Osteoblast (primary cell): ENCODE results near the gene ETS2. TPM values are rescaled to one million over a fixed set of nuclear protein-coding genes. Genes with fewer than 3 reads are reported as not detected.
"Not testable (repeated sequence)": the region's sequence is repeated elsewhere in the genome, so short reads cannot be mapped to it uniquely, and the experiment has no call there.

ENCODE experiments used
- DNase-seq: peaks from one replicate; pipeline ENCODE4 v3.0.0; 2011; ENCODE audit warnings: low spot score, mixed read lengths; ENCODE audit not compliant: insufficient read length; ENCODE audit errors: missing footprints
- H2AFZ ChIP-seq: 2 replicates; pipeline ENCODE4 v1.6.0; 2011; ENCODE audit warnings: mild to moderate bottlenecking, low read length
- H3K27ac ChIP-seq: 2 replicates; pipeline ENCODE4 v1.5.1; 2011; ENCODE audit warnings: mild to moderate bottlenecking, low read depth, low read length, moderate library complexity
- H3K27me3 ChIP-seq: 2 replicates; pipeline ENCODE4 v1.6.0; 2012; ENCODE audit warnings: mild to moderate bottlenecking, control low read depth, inconsistent platforms, low read length, moderate library complexity; ENCODE audit not compliant: insufficient read depth
- H3K36me3 ChIP-seq: 2 replicates; pipeline ENCODE4 v1.5.1; 2011; ENCODE audit warnings: mild to moderate bottlenecking, low read length, control low read depth, moderate library complexity; ENCODE audit not compliant: insufficient read depth
- H3K4me1 ChIP-seq: 2 replicates; pipeline ENCODE4 v1.5.1; 2011; ENCODE audit warnings: mild to moderate bottlenecking, low read length, control low read depth, moderate library complexity; ENCODE audit not compliant: insufficient read depth
- H3K4me2 ChIP-seq: 2 replicates; pipeline ENCODE4 v1.6.0; 2011; ENCODE audit warnings: mild to moderate bottlenecking, low read length; ENCODE audit not compliant: insufficient read depth
- H3K4me3 ChIP-seq: fragments of 200-600 bp; sonication (generic); 3 replicates; pipeline ENCODE4 v1.5.1; 2012; ENCODE audit warnings: mild to moderate bottlenecking, low read length, inconsistent platforms; ENCODE audit not compliant: insufficient read depth
- H3K79me2 ChIP-seq: 2 replicates; pipeline ENCODE4 v1.6.0; 2012; ENCODE audit warnings: mild to moderate bottlenecking, low read length, control low read depth, inconsistent platforms; ENCODE audit not compliant: insufficient read depth
- H3K9me3 ChIP-seq: 2 replicates; pipeline ENCODE4 v1.5.1; 2011; ENCODE audit warnings: low read depth, low read length, control low read depth
- H4K20me1 ChIP-seq: 2 replicates; pipeline ENCODE4 v1.6.0; 2012; ENCODE audit warnings: mild to moderate bottlenecking, low read length, control low read depth; ENCODE audit not compliant: insufficient read depth
- CTCF ChIP-seq: IDR thresholded peaks from 2 replicates; pipeline ENCODE4 v1.5.1; 2011; ENCODE audit warnings: mild to moderate bottlenecking, low read depth, low read length, moderate library complexity; ENCODE audit errors: extremely low read depth
- total RNA-seq: library from RNA; depleted of rRNA; stranded (reverse); fragments of >200 nt; gene quantifications from 2 replicates; pipeline ENCODE4 v1.2.3, GENCODE V29; 2012

Gene ETS2
- total RNA-seq, 1 donor: 4.0 TPM

- Histone ChIP-seq H3K27ac (peak overlapping the region; percentile 79), H4K20me1 (no peaks in the 10 kb centered on the region), H3K9me3 (no peaks in the 10 kb centered on the region), H3K4me1 (peaks cover 36% of the 10 kb centered on the region), H3K4me3 (no peak overlapping the region), H3K27me3 (no peaks in the 10 kb centered on the region), H3K4me2 (peak overlapping the region; percentile 59), H2AFZ (peak overlapping the region; percentile 20), H3K79me2 (no peaks in the 10 kb centered on the region), H3K36me3 (no peaks in the 10 kb centered on the region)
- peak; percentile 84 for DNase-seq
- TF ChIP-seq CTCF: no peak
Measured at GRCh38 chr21:38843806-38844503, 38.2 kb downstream of the ETS2 start.

GRCh38 chr21:38845374-38845773 lies 39.6 kb downstream of the ETS2 start:
- H3K79me2 ChIP-seq, H2AFZ ChIP-seq, H3K27ac ChIP-seq, H3K4me2 ChIP-seq, H3K36me3 ChIP-seq, H3K27me3 ChIP-seq, H3K9me3 ChIP-seq, DNase-seq, H4K20me1 ChIP-seq, H3K4me3 ChIP-seq: not testable (repeated sequence)
- H3K4me1 ChIP-seq: peaks cover 22% of the 10 kb centered on the region

- H3K4me2 ChIP-seq: peak overlapping the region; percentile 19
- no peaks in the 10 kb centered on the region for H4K20me1 ChIP-seq
- no peaks in the 10 kb centered on the region for H3K27me3 ChIP-seq
- H3K4me1 ChIP-seq: peaks cover 19% of the 10 kb centered on the region
- no peak overlapping the region for H3K27ac ChIP-seq
- DNase-seq: no peak
- no peaks in the 10 kb centered on the region for H3K79me2 ChIP-seq
- H3K36me3 ChIP-seq: no peaks in the 10 kb centered on the region
- H3K4me3 ChIP-seq: no peak overlapping the region
- no peak overlapping the region for H2AFZ ChIP-seq
- no peak for TF ChIP-seq CTCF
- H3K9me3 ChIP-seq: no peaks in the 10 kb centered on the region
Measured at GRCh38 chr21:38847556-38847955, 41.8 kb downstream of the ETS2 start.

GRCh38 chr21:38848187-38848609 lies 42.5 kb downstream of the ETS2 start:
- Histone ChIP-seq H3K27me3 (no peaks in the 10 kb centered on the region), H3K36me3 (no peaks in the 10 kb centered on the region), H3K4me2 (no peak overlapping the region), H4K20me1 (no peaks in the 10 kb centered on the region), H2AFZ (no peak overlapping the region), H3K27ac (no peak overlapping the region), H3K4me3 (no peak overlapping the region), H3K4me1 (peaks cover 19% of the 10 kb centered on the region), H3K9me3 (no peaks in the 10 kb centered on the region), H3K79me2 (no peaks in the 10 kb centered on the region)
- no peak for TF ChIP-seq CTCF
- DNase-seq: no peak
